ENCODE results near the gene PIANP.

PIANP gene

DNA sequence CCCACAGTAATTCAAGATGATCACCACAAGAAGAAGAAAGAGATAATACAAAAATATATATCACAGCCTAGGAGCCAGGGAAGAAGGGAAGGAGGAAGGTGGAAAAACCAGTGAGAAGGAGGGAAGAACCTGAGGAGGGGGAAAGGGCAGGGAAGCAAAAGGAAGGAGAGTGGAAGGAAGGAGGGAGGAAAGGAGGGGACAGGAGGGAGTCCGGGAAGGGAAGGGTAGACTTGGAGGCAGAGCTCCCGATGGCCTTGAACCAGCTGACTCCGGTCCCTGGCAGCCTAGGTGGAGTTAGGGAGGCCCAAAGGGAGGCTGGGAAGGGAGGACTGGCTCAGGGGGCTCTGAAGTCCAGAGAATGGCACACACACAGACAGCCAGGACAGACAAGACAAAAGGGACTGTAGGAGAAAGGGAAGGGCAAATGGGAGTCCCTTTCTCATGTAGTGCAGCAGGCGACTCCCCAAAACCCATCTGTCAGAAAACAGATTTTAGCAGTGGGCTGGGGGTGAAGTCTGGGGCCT lies 6.7 kb downstream of the PIANP start:
- TF ChIP-seq EZH2phosphoT487 (conservative IDR thresholded peaks at IDR 0.05; ENCODE audit: low read length) = no peak
- TF ChIP-seq, protein P1, sequence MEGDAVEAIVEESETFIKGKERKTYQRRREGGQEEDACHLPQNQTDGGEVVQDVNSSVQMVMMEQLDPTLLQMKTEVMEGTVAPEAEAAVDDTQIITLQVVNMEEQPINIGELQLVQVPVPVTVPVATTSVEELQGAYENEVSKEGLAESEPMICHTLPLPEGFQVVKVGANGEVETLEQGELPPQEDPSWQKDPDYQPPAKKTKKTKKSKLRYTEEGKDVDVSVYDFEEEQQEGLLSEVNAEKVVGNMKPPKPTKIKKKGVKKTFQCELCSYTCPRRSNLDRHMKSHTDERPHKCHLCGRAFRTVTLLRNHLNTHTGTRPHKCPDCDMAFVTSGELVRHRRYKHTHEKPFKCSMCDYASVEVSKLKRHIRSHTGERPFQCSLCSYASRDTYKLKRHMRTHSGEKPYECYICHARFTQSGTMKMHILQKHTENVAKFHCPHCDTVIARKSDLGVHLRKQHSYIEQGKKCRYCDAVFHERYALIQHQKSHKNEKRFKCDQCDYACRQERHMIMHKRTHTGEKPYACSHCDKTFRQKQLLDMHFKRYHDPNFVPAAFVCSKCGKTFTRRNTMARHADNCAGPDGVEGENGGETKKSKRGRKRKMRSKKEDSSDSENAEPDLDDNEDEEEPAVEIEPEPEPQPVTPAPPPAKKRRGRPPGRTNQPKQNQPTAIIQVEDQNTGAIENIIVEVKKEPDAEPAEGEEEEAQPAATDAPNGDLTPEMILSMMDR (IDR thresholded peaks at IDR 0.05; ENCODE audit: insufficient read depth, low read length, poor library complexity, severe bottlenecking) = no peak
- no peaks in the 10 kb centered on the region for H3K9me3 ChIP-seq (ENCODE audit: insufficient read depth, low read length)
- H3K36me3 ChIP-seq (ENCODE audit: low read length) = no peaks in the 10 kb centered on the region
- no peak overlapping the region for H2AFZ ChIP-seq (ENCODE audit: low read depth, low read length, severe bottlenecking)
- H3F3A ChIP-seq (ENCODE audit: insufficient read depth) = no peaks in the 10 kb centered on the region
- no peak overlapping the region for H3K4me3 ChIP-seq (ENCODE audit: insufficient read depth, low read length, poor library complexity, severe bottlenecking)
- no peak overlapping the region for H3K9ac ChIP-seq (ENCODE audit: low read length)
- H3K4me2 ChIP-seq (ENCODE audit: low read depth, low read length, poor library complexity, severe bottlenecking) = no peak overlapping the region
- H4K20me1 ChIP-seq (ENCODE audit: low read depth, low read length) = no peaks in the 10 kb centered on the region
- H3K27ac ChIP-seq (ENCODE audit: low read depth, low read length) = no peak overlapping the region
- H3K9me2 ChIP-seq (replicated peaks; ENCODE audit: insufficient read depth, low read length) = no peaks in the 10 kb centered on the region
- peaks cover 14% of the 10 kb centered on the region for H3K79me2 ChIP-seq (ENCODE audit: insufficient read depth, low read length)
- H3K27me3 ChIP-seq (ENCODE audit: low read length) = no peaks in the 10 kb centered on the region

- H3K27ac ChIP-seq (ENCODE audit: low read depth, low read length) = no peak overlapping the region
- H3K4me2 ChIP-seq (ENCODE audit: low read depth, low read length, poor library complexity, severe bottlenecking) = no peak overlapping the region
- no peaks in the 10 kb centered on the region for H3K9me2 ChIP-seq (replicated peaks; ENCODE audit: insufficient read depth, low read length)
- H3K4me3 ChIP-seq (ENCODE audit: insufficient read depth, low read length, poor library complexity, severe bottlenecking) = no peak overlapping the region
- TF ChIP-seq EZH2phosphoT487 (conservative IDR thresholded peaks at IDR 0.05; ENCODE audit: low read length) = no peak
- TF ChIP-seq, protein P1 (IDR thresholded peaks at IDR 0.05; ENCODE audit: insufficient read depth, low read length, poor library complexity, severe bottlenecking) = no peak
- H3F3A ChIP-seq (ENCODE audit: insufficient read depth) = 0 out of 2 replicates have a peak, but pooled peaks cover 5% of the 10 kb centered on the region
- H3K79me2 ChIP-seq (ENCODE audit: insufficient read depth, low read length) = peaks cover 24% of the 10 kb centered on the region
- H4K20me1 ChIP-seq (ENCODE audit: low read depth, low read length) = no peaks in the 10 kb centered on the region
- H3K9me3 ChIP-seq (ENCODE audit: insufficient read depth, low read length) = no peaks in the 10 kb centered on the region
- H3K9ac ChIP-seq (ENCODE audit: low read length) = no peak overlapping the region
- no peaks in the 10 kb centered on the region for H3K36me3 ChIP-seq (ENCODE audit: low read length)
- no peaks in the 10 kb centered on the region for H3K27me3 ChIP-seq (ENCODE audit: low read length)
- no peak overlapping the region for H2AFZ ChIP-seq (ENCODE audit: low read depth, low read length, severe bottlenecking)
Measured at GRCh38 chr12:6692888-6693287, 7.7 kb downstream of the PIANP start.

- H2AFZ ChIP-seq (ENCODE audit: low read depth, low read length, severe bottlenecking) = no peak overlapping the region
- H3K9me3 ChIP-seq (ENCODE audit: insufficient read depth, low read length) = no peaks in the 10 kb centered on the region
- H3K4me3 ChIP-seq (ENCODE audit: insufficient read depth, low read length, poor library complexity, severe bottlenecking) = no peak overlapping the region
- peaks cover 38% of the 10 kb centered on the region for H3K79me2 ChIP-seq (ENCODE audit: insufficient read depth, low read length)
- H3F3A ChIP-seq (ENCODE audit: insufficient read depth) = 0 out of 2 replicates have a peak, but pooled peaks cover 14% of the 10 kb centered on the region
- H3K9ac ChIP-seq (ENCODE audit: low read length) = no peak overlapping the region
- H4K20me1 ChIP-seq (ENCODE audit: low read depth, low read length) = no peaks in the 10 kb centered on the region
- no peaks in the 10 kb centered on the region for H3K36me3 ChIP-seq (ENCODE audit: low read length)
- no peak overlapping the region for H3K4me2 ChIP-seq (ENCODE audit: low read depth, low read length, poor library complexity, severe bottlenecking)
- TF ChIP-seq, protein P1 (IDR thresholded peaks at IDR 0.05; ENCODE audit: insufficient read depth, low read length, poor library complexity, severe bottlenecking) = no peak
- no peak for TF ChIP-seq EZH2phosphoT487 (conservative IDR thresholded peaks at IDR 0.05; ENCODE audit: low read length)
- no peaks in the 10 kb centered on the region for H3K9me2 ChIP-seq (replicated peaks; ENCODE audit: insufficient read depth, low read length)
- no peak overlapping the region for H3K27ac ChIP-seq (ENCODE audit: low read depth, low read length)
- no peaks in the 10 kb centered on the region for H3K27me3 ChIP-seq (ENCODE audit: low read length)
Measured at GRCh38 chr12:6691473-6691872, 9.1 kb downstream of the PIANP start.
